HL-60 (cell line): Measurements from ENCODE around the gene CXCL14.

Experiments
- DNase-seq, 2 experiments: peaks; one replicate each; pipeline ENCODE4 v3.0.0-alpha.2; 2010 to 2020; ENCODE audit warnings: low read depth in 1 of 2, low spot score in 1 of 2
- H3K27ac ChIP-seq: fragments of 250-450 bp; sonication (Bioruptor Pico); replicated peaks from 2 replicates; pipeline ENCODE4 v1.5.1; 2020; ENCODE audit warnings: mild to moderate bottlenecking, moderate library complexity
- H3K27me3 ChIP-seq: fragments of 250-450 bp; sonication (Bioruptor Pico); 2 replicates; pipeline ENCODE4 v1.5.1; 2021; ENCODE audit warnings: mild to moderate bottlenecking, moderate library complexity; ENCODE audit not compliant: insufficient read depth, poor library complexity, severe bottlenecking
- H3K4me3 ChIP-seq: replicated peaks from 2 replicates; pipeline ENCODE4 v1.5.1; 2011; ENCODE audit warnings: mild to moderate bottlenecking, control low read depth, low read length; ENCODE audit not compliant: insufficient read depth
- GABPA ChIP-seq: IDR thresholded peaks from 2 replicates; pipeline ENCODE4 v1.6.1; 2012; ENCODE audit warnings: low read depth
- POLR2AphosphoS5 ChIP-seq: IDR thresholded peaks from 2 replicates; pipeline ENCODE4 v1.6.1; 2012; ENCODE audit warnings: low read depth
- REST ChIP-seq: IDR thresholded peaks from 2 replicates; pipeline ENCODE4 v1.6.1; 2012; ENCODE audit warnings: low read depth; ENCODE audit not compliant: insufficient replicate concordance
- SPI1 ChIP-seq: IDR thresholded peaks from 2 replicates; pipeline ENCODE4 v1.6.1; 2012; ENCODE audit warnings: low read depth, mild to moderate bottlenecking, borderline replicate concordance
- TF ChIP-seq, protein P1 (sequence below): IDR thresholded peaks from one replicate; pipeline ENCODE4 v1.5.1; 2011; ENCODE audit warnings: low read length, control low read depth, inconsistent platforms; ENCODE audit not compliant: insufficient read depth

Gene CXCL14

DNA sequence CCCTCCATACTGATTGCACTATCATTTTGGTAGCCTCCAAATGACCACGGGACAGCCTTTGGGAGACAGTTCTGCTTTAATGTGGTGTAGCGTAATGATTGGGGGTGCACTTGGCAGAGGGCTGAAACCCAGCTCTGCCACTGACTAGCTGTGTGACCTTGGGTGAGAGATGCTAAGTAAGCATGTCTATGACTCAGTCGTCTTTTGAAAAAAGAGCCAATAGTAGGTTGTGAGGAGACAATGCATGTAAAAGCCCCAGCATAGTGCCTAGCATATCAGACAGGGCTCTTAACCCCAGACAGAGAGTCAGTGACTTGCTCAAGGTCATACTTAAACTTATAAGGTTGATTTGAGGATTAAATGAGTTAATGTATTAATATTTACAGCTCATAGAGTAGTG, 18.0 kb upstream of the CXCL14 start:
- DNase-seq: no peak
- no peaks in the 10 kb centered on the region for H3K27me3 ChIP-seq
- no peak for TF ChIP-seq GABPA
- TF ChIP-seq SPI1: no peak
- TF ChIP-seq REST: no peak
- TF ChIP-seq, protein P1, sequence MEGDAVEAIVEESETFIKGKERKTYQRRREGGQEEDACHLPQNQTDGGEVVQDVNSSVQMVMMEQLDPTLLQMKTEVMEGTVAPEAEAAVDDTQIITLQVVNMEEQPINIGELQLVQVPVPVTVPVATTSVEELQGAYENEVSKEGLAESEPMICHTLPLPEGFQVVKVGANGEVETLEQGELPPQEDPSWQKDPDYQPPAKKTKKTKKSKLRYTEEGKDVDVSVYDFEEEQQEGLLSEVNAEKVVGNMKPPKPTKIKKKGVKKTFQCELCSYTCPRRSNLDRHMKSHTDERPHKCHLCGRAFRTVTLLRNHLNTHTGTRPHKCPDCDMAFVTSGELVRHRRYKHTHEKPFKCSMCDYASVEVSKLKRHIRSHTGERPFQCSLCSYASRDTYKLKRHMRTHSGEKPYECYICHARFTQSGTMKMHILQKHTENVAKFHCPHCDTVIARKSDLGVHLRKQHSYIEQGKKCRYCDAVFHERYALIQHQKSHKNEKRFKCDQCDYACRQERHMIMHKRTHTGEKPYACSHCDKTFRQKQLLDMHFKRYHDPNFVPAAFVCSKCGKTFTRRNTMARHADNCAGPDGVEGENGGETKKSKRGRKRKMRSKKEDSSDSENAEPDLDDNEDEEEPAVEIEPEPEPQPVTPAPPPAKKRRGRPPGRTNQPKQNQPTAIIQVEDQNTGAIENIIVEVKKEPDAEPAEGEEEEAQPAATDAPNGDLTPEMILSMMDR: no peak
- no peak for TF ChIP-seq POLR2AphosphoS5
- H3K27ac ChIP-seq: no peak overlapping the region
- H3K4me3 ChIP-seq: no peak overlapping the region

DNA sequence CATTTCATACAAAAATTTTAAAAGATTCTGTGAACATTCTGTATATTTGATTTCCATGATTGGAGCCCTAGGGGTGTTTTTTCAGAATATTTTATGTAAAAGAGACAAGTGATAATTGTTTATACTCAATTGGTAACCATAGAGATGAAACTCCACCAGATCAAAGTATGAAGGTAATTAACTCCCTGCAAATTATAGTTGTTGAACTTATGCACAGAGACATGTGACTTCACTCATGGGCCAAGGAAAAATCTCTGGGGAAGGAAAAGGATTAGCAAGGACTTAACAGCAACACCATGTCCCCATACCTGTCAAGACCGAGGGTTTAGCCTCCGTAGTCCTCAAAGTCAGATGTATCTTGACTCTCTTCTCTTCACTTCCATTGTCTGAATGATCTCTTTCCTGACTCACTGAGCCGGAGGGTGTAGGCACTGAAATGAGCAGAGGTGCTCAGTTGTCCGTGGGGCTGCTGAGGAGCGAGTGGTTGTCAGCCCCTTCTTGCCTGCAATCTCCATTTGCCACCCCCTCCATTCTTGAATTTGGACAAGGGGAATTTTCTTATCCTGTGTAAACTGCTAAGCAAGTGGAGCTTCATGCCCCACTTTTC, 17.5 kb upstream of the CXCL14 start:
- TF ChIP-seq, protein P1: no peak
- TF ChIP-seq POLR2AphosphoS5 (no peak), SPI1 (no peak), GABPA (no peak), REST (no peak)
- no peak for DNase-seq
- H3K4me3 ChIP-seq: no peak overlapping the region
- no peaks in the 10 kb centered on the region for H3K27me3 ChIP-seq
- H3K27ac ChIP-seq: no peak overlapping the region

- H3K27me3 ChIP-seq: no peaks in the 10 kb centered on the region
- H3K4me3 ChIP-seq: no peak overlapping the region
- TF ChIP-seq SPI1 (no peak), POLR2AphosphoS5 (no peak), REST (no peak), GABPA (no peak)
- TF ChIP-seq, protein P1: no peak
- no peak overlapping the region for H3K27ac ChIP-seq
- DNase-seq: no peak
Measured at GRCh38 chr5:135594416-135594960, 15.7 kb upstream of the CXCL14 start.
